ENCODE data around the gene SIGLEC8. TPM values are rescaled to one million over a fixed set of nuclear protein-coding genes. Genes with fewer than 3 reads are reported as not detected.

The SIGLEC8 gene
- total RNA-seq, 1 experiment from 2014 or later, result not detected

DNA sequence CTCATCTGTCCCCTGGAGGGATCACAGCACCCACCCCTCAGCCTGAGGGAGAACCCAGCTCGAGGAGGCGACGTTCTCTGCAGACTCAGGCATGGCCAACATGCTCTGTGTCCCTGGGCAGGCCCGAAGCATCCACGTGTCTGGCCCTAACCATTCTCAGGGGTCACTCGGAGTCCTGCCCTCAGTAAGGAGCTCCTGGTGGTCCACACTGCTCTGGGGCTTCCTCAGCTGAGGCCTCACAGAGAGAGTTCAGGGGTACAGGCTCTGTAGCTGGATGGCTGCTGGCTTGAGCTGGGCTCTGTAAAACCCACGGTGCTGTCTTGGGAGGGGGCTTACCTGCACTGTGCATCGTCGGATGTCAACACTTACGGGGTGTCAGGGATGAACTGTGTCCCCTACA lies 4.4 kb upstream of the SIGLEC8 start:
- Histone ChIP-seq H3K4me3 (ENCODE audit: low read depth, low read length) (no peak overlapping the region), H3K27me3 (replicated peaks; ENCODE audit: control insufficient read depth, insufficient read depth, low read length) (no peaks in the 10 kb centered on the region), H3K9me3 (0 out of 2 replicates have a peak, but pooled peaks cover 2% of the 10 kb centered on the region), H3K4me1 (no peaks in the 10 kb centered on the region), H3K36me3 (ENCODE audit: control insufficient read depth, insufficient read depth, low read length) (no peaks in the 10 kb centered on the region)
- Mint-ChIP-seq H3K4me3 (ENCODE audit: unreplicated experiment) (no peak overlapping the region), H3K27me3 (ENCODE audit: insufficient read depth, unreplicated experiment) (peaks cover 14% of the 10 kb centered on the region), H3K4me1 (ENCODE audit: low read depth, unreplicated experiment) (no peaks in the 10 kb centered on the region), H3K36me3 (ENCODE audit: insufficient read depth, unreplicated experiment) (no peaks in the 10 kb centered on the region), H3K9me3 (ENCODE audit: unreplicated experiment) (no peaks in the 10 kb centered on the region), H3K27ac (ENCODE audit: unreplicated experiment) (no peak overlapping the region)
- intact Hi-C loops (cut with micrococcal nuclease; ENCODE audit: unreplicated experiment), result no loop called here
- no peak for DNase-seq
- no TSS peak for BruUV-seq (replicated peaks)
- TF ChIP-seq, protein P1, sequence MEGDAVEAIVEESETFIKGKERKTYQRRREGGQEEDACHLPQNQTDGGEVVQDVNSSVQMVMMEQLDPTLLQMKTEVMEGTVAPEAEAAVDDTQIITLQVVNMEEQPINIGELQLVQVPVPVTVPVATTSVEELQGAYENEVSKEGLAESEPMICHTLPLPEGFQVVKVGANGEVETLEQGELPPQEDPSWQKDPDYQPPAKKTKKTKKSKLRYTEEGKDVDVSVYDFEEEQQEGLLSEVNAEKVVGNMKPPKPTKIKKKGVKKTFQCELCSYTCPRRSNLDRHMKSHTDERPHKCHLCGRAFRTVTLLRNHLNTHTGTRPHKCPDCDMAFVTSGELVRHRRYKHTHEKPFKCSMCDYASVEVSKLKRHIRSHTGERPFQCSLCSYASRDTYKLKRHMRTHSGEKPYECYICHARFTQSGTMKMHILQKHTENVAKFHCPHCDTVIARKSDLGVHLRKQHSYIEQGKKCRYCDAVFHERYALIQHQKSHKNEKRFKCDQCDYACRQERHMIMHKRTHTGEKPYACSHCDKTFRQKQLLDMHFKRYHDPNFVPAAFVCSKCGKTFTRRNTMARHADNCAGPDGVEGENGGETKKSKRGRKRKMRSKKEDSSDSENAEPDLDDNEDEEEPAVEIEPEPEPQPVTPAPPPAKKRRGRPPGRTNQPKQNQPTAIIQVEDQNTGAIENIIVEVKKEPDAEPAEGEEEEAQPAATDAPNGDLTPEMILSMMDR (IDR thresholded peaks at IDR 0.05; ENCODE audit: insufficient read depth in 1 of 2, low read depth in 1 of 2, low read length in 1 of 2, severe bottlenecking in 1 of 2, unreplicated experiment in 1 of 2), result no peak
- ChIA-PET POLR2A (no interaction called here), CTCF (no interaction called here)

DNA sequence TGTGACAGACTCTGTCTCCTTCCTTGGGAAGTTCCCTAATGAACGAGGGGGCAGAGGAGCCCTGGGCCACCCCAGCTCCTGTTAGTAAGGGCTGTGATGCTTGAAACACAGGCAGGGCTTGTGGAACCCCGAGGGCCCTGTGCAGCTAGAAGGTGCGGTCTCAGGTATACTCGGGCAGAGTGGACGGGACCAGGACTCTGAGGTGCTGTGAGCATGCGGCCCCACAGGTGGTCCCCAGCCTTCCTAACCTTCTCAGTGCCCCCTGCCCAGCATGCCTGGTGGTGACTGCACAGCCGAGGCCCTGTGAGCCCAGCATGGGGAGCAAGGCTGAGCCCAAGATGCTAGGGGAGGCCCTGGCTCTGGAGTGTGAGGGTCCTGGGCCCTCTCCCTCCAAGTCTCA lies 4.0 kb upstream of the SIGLEC8 start:
- POLR2A ChIA-PET, result no interaction called here
- Histone ChIP-seq H3K9me3 (0 out of 2 replicates have a peak, but pooled peaks cover 2% of the 10 kb centered on the region), H3K4me1 (no peaks in the 10 kb centered on the region), H3K27me3 (replicated peaks; ENCODE audit: control insufficient read depth, insufficient read depth, low read length) (no peaks in the 10 kb centered on the region), H3K4me3 (ENCODE audit: low read depth, low read length) (no peak overlapping the region), H3K36me3 (ENCODE audit: control insufficient read depth, insufficient read depth, low read length) (no peaks in the 10 kb centered on the region)
- Mint-ChIP-seq H3K27ac (ENCODE audit: unreplicated experiment) (no peak overlapping the region), H3K9me3 (ENCODE audit: unreplicated experiment) (no peaks in the 10 kb centered on the region), H3K4me1 (ENCODE audit: low read depth, unreplicated experiment) (no peaks in the 10 kb centered on the region), H3K4me3 (ENCODE audit: unreplicated experiment) (no peak overlapping the region), H3K36me3 (ENCODE audit: insufficient read depth, unreplicated experiment) (no peaks in the 10 kb centered on the region), H3K27me3 (ENCODE audit: insufficient read depth, unreplicated experiment) (peaks cover 14% of the 10 kb centered on the region)
- TF ChIP-seq, protein P1 (IDR thresholded peaks at IDR 0.05; ENCODE audit: insufficient read depth in 1 of 2, low read depth in 1 of 2, low read length in 1 of 2, severe bottlenecking in 1 of 2, unreplicated experiment in 1 of 2), result no peak
- intact Hi-C loops (cut with micrococcal nuclease; ENCODE audit: unreplicated experiment), result no loop called here
- CTCF ChIA-PET, result no interaction called here
- DNase-seq, result no peak
- BruUV-seq (replicated peaks), result no TSS peak

DNA sequence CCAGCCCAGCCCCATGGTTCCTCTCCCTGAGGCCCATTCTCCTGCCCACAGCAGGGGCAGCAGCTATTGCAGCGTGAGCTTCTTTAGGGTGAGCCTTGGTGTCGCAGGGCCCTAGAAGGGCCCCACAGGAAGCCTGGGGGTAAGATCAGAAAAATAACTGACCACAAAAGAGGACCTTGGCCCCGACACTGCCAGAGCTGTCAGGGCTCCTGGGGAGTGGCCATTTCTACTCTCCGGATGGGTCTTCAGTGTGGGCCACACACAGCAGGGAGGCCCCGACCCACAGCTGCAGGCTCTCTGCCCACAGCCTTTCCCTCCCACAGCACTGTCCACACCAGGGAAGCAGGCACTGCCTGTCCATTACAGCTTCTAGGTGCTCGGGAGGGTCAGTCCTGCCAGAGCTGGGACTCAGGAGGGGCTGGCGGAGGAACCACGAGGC lies 3.5 kb upstream of the SIGLEC8 start:
- POLR2A ChIA-PET, result no interaction called here
- H3K27me3 Mint-ChIP-seq (ENCODE audit: insufficient read depth, unreplicated experiment), result peaks cover 15% of the 10 kb centered on the region
- H3K36me3 Mint-ChIP-seq (ENCODE audit: insufficient read depth, unreplicated experiment), result no peaks in the 10 kb centered on the region
- intact Hi-C loops (cut with micrococcal nuclease; ENCODE audit: unreplicated experiment), result no loop called here
- CTCF ChIA-PET, result interaction anchor here (0.7 kb wide), 1 partner anchor 10 kb away, joined by 5 read pairs; no protein-coding TSS in a partner anchor
- H3K27me3 ChIP-seq (replicated peaks; ENCODE audit: control insufficient read depth, insufficient read depth, low read length), result no peaks in the 10 kb centered on the region
- no peak overlapping the region for H3K4me3 ChIP-seq (ENCODE audit: low read depth, low read length)
- no peak overlapping the region for H3K27ac Mint-ChIP-seq (ENCODE audit: unreplicated experiment)
- no peaks in the 10 kb centered on the region for H3K4me1 Mint-ChIP-seq (ENCODE audit: low read depth, unreplicated experiment)
- no TSS peak for BruUV-seq (replicated peaks)
- no peaks in the 10 kb centered on the region for H3K36me3 ChIP-seq (ENCODE audit: control insufficient read depth, insufficient read depth, low read length)
- H3K9me3 ChIP-seq, result 0 out of 2 replicates have a peak, but pooled peaks cover 2% of the 10 kb centered on the region
- no peak for DNase-seq
- H3K9me3 Mint-ChIP-seq (ENCODE audit: unreplicated experiment), result no peaks in the 10 kb centered on the region
- TF ChIP-seq, protein P1 (IDR thresholded peaks at IDR 0.05; ENCODE audit: insufficient read depth in 1 of 2, low read depth in 1 of 2, low read length in 1 of 2, severe bottlenecking in 1 of 2, unreplicated experiment in 1 of 2), result no peak
- H3K4me3 Mint-ChIP-seq (ENCODE audit: unreplicated experiment), result no peak overlapping the region
- no peaks in the 10 kb centered on the region for H3K4me1 ChIP-seq
